ENCODE results near the gene FAM98B. TPM values are rescaled to one million over a fixed set of nuclear protein-coding genes. Genes with fewer than 3 reads are reported as not detected.

Gene FAM98B
- total and polyA plus RNA-seq, 2 donors (not counting 1 experiment from before 2014, with no cell fraction given): 1.4 to 21.5 TPM

DNA sequence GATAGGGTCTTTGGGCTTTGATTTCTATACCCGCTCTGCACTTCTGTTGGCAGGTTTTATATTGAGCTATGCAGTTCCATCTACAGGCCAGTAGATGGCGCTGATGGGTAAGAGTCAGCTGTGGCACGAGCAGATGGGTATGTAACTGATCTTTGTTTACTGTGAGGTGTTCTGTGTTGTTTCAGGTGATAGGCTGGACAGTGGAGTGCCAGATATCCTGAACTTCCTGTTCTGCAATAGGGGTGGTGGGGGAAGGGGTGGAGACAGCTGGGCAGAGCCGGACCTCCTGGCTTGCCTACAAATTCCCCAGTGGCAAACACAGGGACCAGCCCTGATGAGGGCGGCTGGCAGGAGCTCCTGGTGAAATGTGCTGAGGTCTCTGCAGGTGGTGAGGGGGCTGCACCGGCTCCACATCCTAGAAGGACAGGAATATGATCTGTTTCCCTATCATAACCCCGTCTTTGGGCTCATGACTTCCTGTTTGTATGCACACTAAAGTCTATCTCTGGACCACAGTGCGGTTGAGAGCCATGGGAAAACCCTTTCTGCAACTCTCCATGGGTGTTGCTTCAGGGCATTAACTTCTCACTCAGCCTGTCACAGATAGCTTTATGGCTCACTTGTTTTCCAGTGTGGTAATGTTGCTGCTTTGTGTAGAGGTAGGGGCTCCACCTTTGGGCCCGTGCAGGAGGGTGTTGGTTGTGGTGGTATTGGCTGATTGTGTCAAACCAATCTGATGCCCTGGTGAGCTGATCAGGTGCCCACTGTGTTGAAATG is 13.4 kb upstream of the FAM98B start:
- H3K27me3 ChIP-seq (replicated peaks in 1 of 4; ENCODE audit: control extremely low read depth in 1 of 4, control insufficient read depth in 3 of 4, insufficient read depth in 4 of 4, low read length in 3 of 4): peaks cover 0 to 2% (median 0%) of the 10 kb centered on the region in 4 experiments
- H3K4me1 ChIP-seq (ENCODE audit: control insufficient read depth in 2 of 2, insufficient read depth in 2 of 2, low read length in 2 of 2): peaks cover 0 to 5% of the 10 kb centered on the region in 2 donors
- H3K4me3 Mint-ChIP-seq: no peak overlapping the region
- peaks cover 0 to 2% (median 0%) of the 10 kb centered on the region in 3 donors for H3K9me3 ChIP-seq (ENCODE audit: control extremely low read depth in 1 of 3, control insufficient read depth in 2 of 3, insufficient read depth in 1 of 3, low read length in 2 of 3)
- H3K9ac ChIP-seq (ENCODE audit: low read length): no peak overlapping the region
- H3K27ac ChIP-seq (ENCODE audit: low read length in 2 of 2): no peak overlapping the region
- WGBS (ENCODE audit: insufficient coverage): 23% methylated on average over 8 of the region's 9 CpGs
- no peaks in the 10 kb centered on the region for H3K79me2 ChIP-seq (ENCODE audit: control insufficient read depth, insufficient read depth, low read length)
- peaks cover 39% of the 10 kb centered on the region for H3K27me3 Mint-ChIP-seq
- H3K4me2 ChIP-seq (replicated peaks; ENCODE audit: low read depth, low read length, poor library complexity, severe bottlenecking): no peak overlapping the region
- H3K27ac Mint-ChIP-seq: no peak overlapping the region
- no peak overlapping the region for H3K4me3 ChIP-seq (ENCODE audit: control extremely low read depth in 1 of 5, extremely low read depth in 1 of 5, insufficient read depth in 1 of 5, low read depth in 2 of 5, low read length in 4 of 5)
- peaks cover 2% of the 10 kb centered on the region for H3K4me1 Mint-ChIP-seq
- POLR2A ChIA-PET: no interaction called here
- DNase-seq: peak; percentile 76
- intact Hi-C loops (cut with micrococcal nuclease): loop anchor here (1.0 kb wide), 2 partner anchors 250 to 259 kb away; no protein-coding TSS in a partner anchor
- H3K36me3 ChIP-seq (replicated peaks in 1 of 2; ENCODE audit: control extremely low read depth in 1 of 2, control insufficient read depth in 1 of 2, extremely low read depth in 1 of 2, insufficient read depth in 2 of 2, low read length in 1 of 2): no peaks in the 10 kb centered on the region
- H4K20me1 ChIP-seq (ENCODE audit: control insufficient read depth, insufficient read depth, low read length, poor library complexity, severe bottlenecking): no peaks in the 10 kb centered on the region
- peak overlapping the region; percentile 27 for H2AFZ ChIP-seq (ENCODE audit: insufficient read depth, low read depth, low read length, poor library complexity, severe bottlenecking)
- CTCF ChIA-PET: interaction anchor here (0.6 to 5.5 kb wide), 44 partner anchors 8 to 1317 kb away, joined by 3 to 222 read pairs (median 4); partner anchors contain the start of genes FAM98B and RASGRP1
- no peak for TF ChIP-seq EZH2 (IDR thresholded peaks at IDR 0.05; ENCODE audit: borderline replicate concordance, insufficient read depth, low read depth, low read length, poor library complexity, severe bottlenecking)
- TF ChIP-seq, protein P1, sequence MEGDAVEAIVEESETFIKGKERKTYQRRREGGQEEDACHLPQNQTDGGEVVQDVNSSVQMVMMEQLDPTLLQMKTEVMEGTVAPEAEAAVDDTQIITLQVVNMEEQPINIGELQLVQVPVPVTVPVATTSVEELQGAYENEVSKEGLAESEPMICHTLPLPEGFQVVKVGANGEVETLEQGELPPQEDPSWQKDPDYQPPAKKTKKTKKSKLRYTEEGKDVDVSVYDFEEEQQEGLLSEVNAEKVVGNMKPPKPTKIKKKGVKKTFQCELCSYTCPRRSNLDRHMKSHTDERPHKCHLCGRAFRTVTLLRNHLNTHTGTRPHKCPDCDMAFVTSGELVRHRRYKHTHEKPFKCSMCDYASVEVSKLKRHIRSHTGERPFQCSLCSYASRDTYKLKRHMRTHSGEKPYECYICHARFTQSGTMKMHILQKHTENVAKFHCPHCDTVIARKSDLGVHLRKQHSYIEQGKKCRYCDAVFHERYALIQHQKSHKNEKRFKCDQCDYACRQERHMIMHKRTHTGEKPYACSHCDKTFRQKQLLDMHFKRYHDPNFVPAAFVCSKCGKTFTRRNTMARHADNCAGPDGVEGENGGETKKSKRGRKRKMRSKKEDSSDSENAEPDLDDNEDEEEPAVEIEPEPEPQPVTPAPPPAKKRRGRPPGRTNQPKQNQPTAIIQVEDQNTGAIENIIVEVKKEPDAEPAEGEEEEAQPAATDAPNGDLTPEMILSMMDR (IDR thresholded peaks at IDR 0.05): peak; percentile 97
- ATAC-seq (ENCODE audit: low read depth): peak; percentile 95
- no peaks in the 10 kb centered on the region for H3K9me3 Mint-ChIP-seq (ENCODE audit: insufficient read depth)

DNA sequence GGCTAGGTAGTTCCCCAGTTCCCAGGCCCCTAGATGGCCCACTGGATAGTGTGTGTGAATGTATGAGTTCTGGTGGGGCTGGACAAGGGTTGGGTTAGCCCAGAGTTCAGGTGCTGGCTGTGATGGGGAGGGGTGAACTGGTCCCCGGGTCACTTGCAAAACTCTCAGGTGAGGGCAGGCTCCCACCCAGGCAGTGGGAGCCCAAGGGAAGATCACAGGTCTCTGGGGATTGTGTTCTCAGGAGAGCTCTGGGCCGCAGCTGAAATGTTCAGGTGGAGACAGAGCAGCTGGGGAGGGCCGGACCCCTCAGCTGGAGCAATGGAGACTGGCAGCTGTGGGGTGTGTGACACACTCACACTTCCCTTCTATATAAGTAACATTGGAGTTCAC is 12.8 kb upstream of the FAM98B start:
- no peak overlapping the region for H3K27ac Mint-ChIP-seq
- H2AFZ ChIP-seq (ENCODE audit: insufficient read depth, low read depth, low read length, poor library complexity, severe bottlenecking): no peak overlapping the region
- 67% methylated on average over 1 of the region's 3 CpGs for WGBS (ENCODE audit: insufficient coverage)

More for the DNA sequence above, 12.8 kb upstream of the FAM98B start:
- intact Hi-C loops (cut with micrococcal nuclease): no loop called here
- ATAC-seq (ENCODE audit: low read depth) (no peak), DNase-seq (no peak)
- no peak overlapping the region for H3K4me2 ChIP-seq (replicated peaks; ENCODE audit: low read depth, low read length, poor library complexity, severe bottlenecking)
- H3K4me1 ChIP-seq (ENCODE audit: control insufficient read depth in 2 of 2, insufficient read depth in 2 of 2, low read length in 2 of 2): peaks cover 0 to 5% of the 10 kb centered on the region in 2 donors
- POLR2A ChIA-PET: no interaction called here
- no peak for TF ChIP-seq EZH2 (IDR thresholded peaks at IDR 0.05; ENCODE audit: borderline replicate concordance, insufficient read depth, low read depth, low read length, poor library complexity, severe bottlenecking)
- TF ChIP-seq, protein P1 (IDR thresholded peaks at IDR 0.05): no peak
- no peak overlapping the region for H3K4me3 Mint-ChIP-seq
- H3K27me3 Mint-ChIP-seq: peaks cover 33% of the 10 kb centered on the region
- no peaks in the 10 kb centered on the region for H4K20me1 ChIP-seq (ENCODE audit: control insufficient read depth, insufficient read depth, low read length, poor library complexity, severe bottlenecking)
- no peak overlapping the region for H3K27ac ChIP-seq (ENCODE audit: low read length in 2 of 2)
- H3K9ac ChIP-seq (ENCODE audit: low read length): no peak overlapping the region
- peaks cover 0 to 2% (median 0%) of the 10 kb centered on the region in 4 experiments for H3K27me3 ChIP-seq (replicated peaks in 1 of 4; ENCODE audit: control extremely low read depth in 1 of 4, control insufficient read depth in 3 of 4, insufficient read depth in 4 of 4, low read length in 3 of 4)
- no peaks in the 10 kb centered on the region for H3K9me3 Mint-ChIP-seq (ENCODE audit: insufficient read depth)
- H3K4me3 ChIP-seq (ENCODE audit: control extremely low read depth in 1 of 5, extremely low read depth in 1 of 5, insufficient read depth in 1 of 5, low read depth in 2 of 5, low read length in 4 of 5): no peak overlapping the region
- H3K4me1 Mint-ChIP-seq: peaks cover 2% of the 10 kb centered on the region
- H3K79me2 ChIP-seq (ENCODE audit: control insufficient read depth, insufficient read depth, low read length): no peaks in the 10 kb centered on the region
- CTCF ChIA-PET: interaction anchor here (0.5 to 5.5 kb wide), 23 partner anchors 10 to 1317 kb away, joined by 3 to 222 read pairs (median 5); partner anchors contain the start of genes FAM98B and RASGRP1
- no peaks in the 10 kb centered on the region for H3K36me3 ChIP-seq (replicated peaks in 1 of 2; ENCODE audit: control extremely low read depth in 1 of 2, control insufficient read depth in 1 of 2, extremely low read depth in 1 of 2, insufficient read depth in 2 of 2, low read length in 1 of 2)
- H3K9me3 ChIP-seq (ENCODE audit: control extremely low read depth in 1 of 3, control insufficient read depth in 2 of 3, insufficient read depth in 1 of 3, low read length in 2 of 3): peaks cover 0 to 2% (median 0%) of the 10 kb centered on the region in 3 donors

Data from B cell (primary cell).